ENCODE results near the gene FGFRL1.

Gene FGFRL1

DNA sequence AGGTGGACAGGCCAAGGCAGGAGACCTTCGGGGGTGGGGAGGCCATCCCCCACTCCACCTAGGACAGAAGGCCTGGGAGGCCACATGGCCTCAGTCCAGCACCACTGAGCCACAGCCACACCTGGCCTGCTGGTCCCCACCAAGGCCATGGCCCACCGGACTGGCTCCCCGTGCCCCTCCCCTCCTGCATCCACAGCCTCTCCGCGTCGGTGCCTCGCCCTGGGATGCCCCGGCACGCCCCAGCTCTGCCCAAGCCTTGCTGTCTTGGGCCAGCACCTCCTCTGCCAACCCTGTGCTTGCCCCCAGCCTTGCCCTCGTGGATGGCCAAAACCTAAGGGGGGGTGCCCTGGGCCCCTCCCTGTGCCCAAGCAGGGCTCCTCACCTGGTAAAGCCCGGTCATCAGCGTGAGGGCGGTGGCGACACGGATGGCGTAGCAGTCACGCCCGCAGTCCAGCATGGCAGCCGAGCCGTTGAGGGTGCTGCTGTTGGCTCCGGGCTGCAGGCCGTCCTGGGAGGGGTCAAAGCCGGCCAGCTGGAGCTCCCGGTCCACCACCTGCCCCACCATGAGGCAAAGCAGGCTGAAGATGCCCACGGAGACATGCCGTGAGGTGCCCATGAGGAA lies 20.6 kb upstream of the FGFRL1 start:
- no peak overlapping the region for H3K9ac ChIP-seq (ENCODE audit: low read depth, low read length)
- peaks cover 9% of the 10 kb centered on the region for H3K27me3 ChIP-seq (ENCODE audit: control insufficient read depth, insufficient read depth, low read length)
- no peak overlapping the region for H3K4me3 ChIP-seq (ENCODE audit: low read depth, low read length)
- no peaks in the 10 kb centered on the region for H3K9me3 ChIP-seq (ENCODE audit: control insufficient read depth, insufficient read depth, low read length)
- H3K4me1 ChIP-seq (ENCODE audit: control insufficient read depth, insufficient read depth, low read length): peaks cover 3% of the 10 kb centered on the region
- H3K36me3 ChIP-seq (ENCODE audit: control insufficient read depth, insufficient read depth, low read length): peaks cover 3% of the 10 kb centered on the region

DNA sequence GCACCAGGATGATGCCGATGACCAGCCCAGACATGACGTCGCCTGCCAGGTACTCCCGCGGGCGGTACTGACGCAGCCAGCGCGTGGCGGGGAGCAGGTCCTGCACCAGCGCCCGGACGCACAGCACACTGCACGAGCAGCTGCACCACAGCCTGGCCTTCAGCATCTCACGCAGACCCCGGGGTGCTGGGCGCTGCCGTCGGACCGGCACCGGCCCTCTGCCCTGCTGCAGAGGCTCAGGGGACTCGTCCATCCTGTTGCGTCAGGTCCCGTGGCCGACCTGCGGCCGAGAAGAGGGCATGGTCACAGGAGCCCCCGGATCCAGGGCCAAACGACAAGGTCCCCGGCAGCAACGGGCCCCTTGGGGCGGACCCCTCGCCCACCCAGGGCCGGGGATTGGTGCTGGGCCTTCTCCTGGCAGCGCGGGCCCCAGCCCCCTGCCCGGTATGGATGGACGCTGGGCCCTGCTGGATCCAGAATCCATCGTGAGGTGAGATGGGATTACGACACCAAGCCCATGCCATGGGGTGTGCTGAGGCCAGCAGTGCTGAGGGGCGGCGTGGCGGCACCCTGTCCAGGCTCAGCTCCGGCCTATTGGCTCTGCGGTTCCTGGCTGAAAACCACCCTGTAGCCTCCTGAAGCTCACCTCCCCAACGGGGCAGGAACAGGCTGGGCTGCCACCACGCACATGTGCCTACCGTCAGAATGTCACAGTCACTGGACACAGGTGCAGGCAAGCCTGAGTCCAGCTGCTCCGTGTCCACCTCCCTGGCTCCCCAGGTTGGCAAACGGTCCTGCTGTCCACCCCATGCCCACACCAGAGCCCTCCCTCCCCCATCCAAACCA lies 19.8 kb upstream of the FGFRL1 start:
- Histone ChIP-seq H3K9me3 (ENCODE audit: control insufficient read depth, insufficient read depth, low read length) (no peaks in the 10 kb centered on the region), H3K4me3 (ENCODE audit: low read depth, low read length) (no peak overlapping the region), H3K4me1 (ENCODE audit: control insufficient read depth, insufficient read depth, low read length) (no peaks in the 10 kb centered on the region), H3K36me3 (ENCODE audit: control insufficient read depth, insufficient read depth, low read length) (peaks cover 3% of the 10 kb centered on the region), H3K9ac (ENCODE audit: low read depth, low read length) (no peak overlapping the region), H3K27me3 (ENCODE audit: control insufficient read depth, insufficient read depth, low read length) (peaks cover 9% of the 10 kb centered on the region)

DNA sequence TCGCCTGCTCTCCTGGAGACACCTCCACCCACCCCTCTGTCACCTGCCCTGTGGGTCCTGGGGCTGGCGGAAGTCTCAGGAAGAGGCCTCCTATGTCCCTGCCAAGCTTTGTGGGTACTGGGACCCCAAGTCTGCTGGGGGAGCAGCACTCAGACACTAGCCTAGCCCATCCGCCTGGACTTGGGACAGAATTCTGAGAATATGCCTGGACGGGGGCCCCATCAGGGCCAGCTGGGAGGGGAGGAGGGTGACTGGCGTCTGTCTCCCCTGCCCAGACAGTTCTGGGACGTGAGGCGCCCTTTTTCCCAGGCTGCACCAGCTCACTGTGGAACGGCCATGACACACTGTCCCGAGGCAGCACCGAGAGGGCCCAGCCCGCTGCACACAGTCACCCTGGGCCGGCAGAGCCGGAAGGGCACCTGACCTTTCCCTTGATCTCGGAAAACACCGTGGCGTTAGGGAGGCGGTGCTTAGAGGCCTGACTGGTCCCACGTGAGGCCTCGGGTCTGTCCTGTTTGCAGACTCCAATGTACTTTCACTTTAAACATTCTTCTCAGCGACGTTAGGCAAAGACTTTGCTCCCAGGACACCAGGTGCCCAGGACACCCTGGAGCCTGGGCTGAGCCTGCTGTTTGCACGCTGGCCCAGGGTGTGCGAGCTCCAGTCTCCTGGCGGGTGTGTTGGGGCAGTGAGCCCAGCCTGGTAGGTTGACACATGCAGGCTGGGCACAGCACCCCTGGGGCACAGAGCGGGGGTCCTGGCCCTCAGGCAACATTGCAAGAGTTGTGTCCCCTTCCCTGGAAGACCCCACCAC lies 18.9 kb upstream of the FGFRL1 start:
- Histone ChIP-seq H3K9ac (ENCODE audit: low read depth, low read length) (no peak overlapping the region), H3K27me3 (ENCODE audit: control insufficient read depth, insufficient read depth, low read length) (peaks cover 15% of the 10 kb centered on the region), H3K36me3 (ENCODE audit: control insufficient read depth, insufficient read depth, low read length) (peaks cover 3% of the 10 kb centered on the region), H3K4me3 (ENCODE audit: low read depth, low read length) (no peak overlapping the region), H3K4me1 (ENCODE audit: control insufficient read depth, insufficient read depth, low read length) (no peaks in the 10 kb centered on the region), H3K9me3 (ENCODE audit: control insufficient read depth, insufficient read depth, low read length) (no peaks in the 10 kb centered on the region)

DNA sequence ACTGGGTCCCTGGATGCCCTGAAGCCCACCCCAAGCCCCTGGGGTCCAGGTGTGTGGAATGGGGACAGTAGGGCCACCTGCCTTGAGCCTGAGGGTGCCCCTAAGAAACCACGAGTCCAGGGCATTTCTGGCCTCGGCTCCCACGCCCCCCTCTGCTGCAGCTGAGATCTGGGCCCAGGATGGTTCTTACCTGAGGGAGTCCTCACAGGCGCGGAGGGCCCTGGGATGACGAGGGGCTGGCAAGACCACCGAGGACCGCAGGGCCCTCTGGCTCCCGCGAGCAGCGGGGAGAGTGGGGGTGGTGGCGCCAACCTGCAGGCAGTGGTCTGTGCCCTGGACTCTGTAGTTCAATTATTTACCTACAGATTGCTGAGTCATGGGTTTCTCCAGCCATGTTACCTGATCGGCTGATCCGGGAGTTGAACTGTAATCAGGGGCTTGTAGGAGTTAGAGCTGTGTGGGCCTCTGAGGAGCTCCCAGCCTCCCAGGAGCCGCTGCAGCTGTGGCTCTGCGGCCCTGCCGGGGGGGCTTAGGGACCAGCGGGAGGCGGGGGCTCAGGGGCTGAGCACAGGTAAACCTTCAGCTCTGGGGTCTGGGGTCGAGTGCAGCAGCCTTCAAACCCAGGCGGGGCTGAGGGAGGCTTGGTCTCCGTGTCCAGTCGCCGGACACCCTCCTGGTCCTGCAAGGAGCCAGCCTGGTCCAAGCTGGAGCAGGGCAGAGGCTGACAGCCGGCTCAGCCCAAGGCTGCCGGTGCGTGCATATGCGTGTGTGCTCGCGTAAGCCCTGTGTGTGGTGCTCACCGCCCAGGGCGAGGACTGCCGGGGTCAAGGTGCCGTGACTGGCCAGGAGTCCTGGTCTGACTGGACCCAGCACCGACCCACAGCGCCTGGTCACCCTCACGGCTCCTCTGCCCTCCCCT lies 18.1 kb upstream of the FGFRL1 start, which contains the start of gene SLC26A1:
SLC26A1 (minus strand) TSS at position 294 of the 919 bp plus-strand sequence. CDS start 1,701 bp downstream, outside the sequence.
- no peaks in the 10 kb centered on the region for H3K4me1 ChIP-seq (ENCODE audit: control insufficient read depth, insufficient read depth, low read length)
- H3K27me3 ChIP-seq (ENCODE audit: control insufficient read depth, insufficient read depth, low read length): peaks cover 21% of the 10 kb centered on the region
- no peak within 1 kb of the TSS for H3K4me3 ChIP-seq (ENCODE audit: low read depth, low read length)
- H3K9ac ChIP-seq (ENCODE audit: low read depth, low read length): no peak within 1 kb of the TSS
- peaks cover 3% of the 10 kb centered on the region for H3K36me3 ChIP-seq (ENCODE audit: control insufficient read depth, insufficient read depth, low read length)
- no peaks in the 10 kb centered on the region for H3K9me3 ChIP-seq (ENCODE audit: control insufficient read depth, insufficient read depth, low read length)

DNA sequence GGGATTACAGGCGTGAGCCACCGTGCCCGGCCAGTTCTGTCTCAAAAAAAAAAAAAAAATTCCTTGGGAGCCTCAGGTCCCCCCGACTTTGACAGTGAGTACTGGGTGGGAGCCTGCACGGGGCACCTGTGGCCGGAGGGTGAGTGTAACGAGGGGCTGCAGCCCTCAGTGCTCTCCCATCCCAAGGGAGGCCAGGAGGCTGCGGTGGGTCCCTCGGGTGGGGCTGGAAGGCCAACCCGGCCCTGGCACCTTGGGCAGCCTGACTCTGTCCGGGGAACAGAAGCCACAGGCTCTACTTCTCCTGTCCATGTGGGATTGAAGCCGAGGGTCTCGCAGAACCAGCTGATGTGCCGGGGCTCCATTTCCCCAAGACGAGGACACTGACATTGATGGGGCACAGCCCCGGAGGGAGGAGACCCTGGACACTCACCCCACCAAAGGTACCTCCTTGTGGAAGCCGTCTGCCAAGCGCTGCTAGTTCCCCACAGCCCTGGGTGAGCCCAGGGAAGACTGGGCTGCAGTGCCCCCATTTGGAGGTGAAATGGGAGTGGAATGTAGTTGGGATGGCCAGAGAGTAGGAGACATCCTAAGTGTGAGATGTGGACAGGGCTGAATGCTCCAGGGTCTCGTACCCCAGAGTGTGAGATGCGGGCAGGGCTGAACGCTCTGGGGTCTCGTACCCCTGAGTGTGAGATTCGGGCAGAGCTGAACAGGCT lies 16.0 kb upstream of the FGFRL1 start:
- Histone ChIP-seq H3K9ac (ENCODE audit: low read depth, low read length) (no peak overlapping the region), H3K4me1 (ENCODE audit: control insufficient read depth, insufficient read depth, low read length) (no peaks in the 10 kb centered on the region), H3K9me3 (ENCODE audit: control insufficient read depth, insufficient read depth, low read length) (no peaks in the 10 kb centered on the region), H3K36me3 (ENCODE audit: control insufficient read depth, insufficient read depth, low read length) (no peaks in the 10 kb centered on the region), H3K4me3 (ENCODE audit: low read depth, low read length) (no peak overlapping the region), H3K27me3 (ENCODE audit: control insufficient read depth, insufficient read depth, low read length) (peaks cover 33% of the 10 kb centered on the region)

DNA sequence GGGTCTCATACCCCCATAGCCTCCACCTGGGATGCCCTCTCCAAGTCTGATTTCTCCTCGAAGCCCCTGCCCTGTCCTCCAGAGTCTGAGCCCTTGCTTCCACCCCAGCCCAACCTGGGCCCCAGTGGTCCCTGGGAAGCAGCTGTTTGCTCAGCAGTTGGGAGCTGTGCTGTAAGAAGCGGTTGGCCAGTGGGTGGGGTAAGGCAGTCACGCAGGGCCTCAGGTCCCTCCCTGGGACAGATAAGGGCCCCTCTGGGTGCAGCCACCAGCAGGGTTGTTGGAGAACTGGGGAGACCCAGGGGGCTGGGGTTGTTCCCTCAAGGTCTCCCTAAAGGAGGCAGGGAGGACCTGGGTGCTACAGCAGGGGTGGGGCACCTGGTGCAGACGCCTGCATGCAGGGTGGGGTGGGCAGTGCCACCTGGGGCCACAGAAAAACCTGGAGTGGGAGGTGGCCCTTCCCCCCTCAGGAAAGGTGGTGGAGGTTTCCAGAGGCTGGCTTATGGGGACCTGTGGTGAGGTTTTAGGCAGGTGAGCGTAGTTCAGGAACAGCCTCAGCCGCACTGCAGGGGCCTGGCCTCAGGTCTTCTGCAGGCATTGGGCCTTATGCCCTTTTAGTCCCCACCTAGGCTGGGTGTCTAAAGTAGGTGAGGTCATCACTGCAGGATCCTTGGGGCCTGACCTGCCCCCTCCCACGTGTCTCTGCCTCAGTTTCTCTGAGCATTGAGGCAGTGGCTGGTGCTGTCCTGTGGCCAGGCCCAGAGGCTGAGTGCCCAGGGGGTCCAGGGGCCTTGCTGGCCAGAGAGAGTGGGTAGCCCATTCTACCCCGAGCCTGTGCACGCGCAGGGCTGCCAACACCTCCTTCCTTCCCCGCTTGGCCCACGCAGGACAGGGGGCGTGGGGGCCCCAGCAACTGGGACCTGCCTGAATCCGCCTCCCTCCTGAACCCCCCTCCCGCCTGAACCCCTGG lies 15.1 kb upstream of the FGFRL1 start:
- no peak overlapping the region for H3K9ac ChIP-seq (ENCODE audit: low read depth, low read length)
- no peaks in the 10 kb centered on the region for H3K4me1 ChIP-seq (ENCODE audit: control insufficient read depth, insufficient read depth, low read length)
- peaks cover 35% of the 10 kb centered on the region for H3K27me3 ChIP-seq (ENCODE audit: control insufficient read depth, insufficient read depth, low read length)
- H3K9me3 ChIP-seq (ENCODE audit: control insufficient read depth, insufficient read depth, low read length): no peaks in the 10 kb centered on the region
- H3K4me3 ChIP-seq (ENCODE audit: low read depth, low read length): no peak overlapping the region
- no peaks in the 10 kb centered on the region for H3K36me3 ChIP-seq (ENCODE audit: control insufficient read depth, insufficient read depth, low read length)

DNA sequence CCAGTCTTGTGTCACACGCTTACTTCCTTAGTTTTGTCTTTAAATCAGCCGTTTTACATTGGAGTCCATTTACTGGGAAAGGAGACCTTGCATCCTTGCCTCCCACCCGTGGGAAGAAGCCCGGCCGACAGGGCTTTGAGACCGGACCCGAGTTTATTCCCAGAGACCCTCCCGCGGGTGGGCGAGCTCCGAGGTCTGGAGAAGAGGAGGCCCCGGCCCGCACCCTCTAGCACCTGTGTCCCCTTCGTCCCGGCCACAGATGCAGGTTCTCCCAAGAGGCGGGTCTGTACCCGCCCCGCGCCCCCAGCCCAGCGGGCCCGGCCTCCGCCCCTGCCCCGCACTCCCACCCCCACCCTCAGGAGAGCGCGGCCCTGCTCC lies 14.4 kb upstream of the FGFRL1 start:
- no peaks in the 10 kb centered on the region for H3K4me1 ChIP-seq (ENCODE audit: control insufficient read depth, insufficient read depth, low read length)
- H3K9me3 ChIP-seq (ENCODE audit: control insufficient read depth, insufficient read depth, low read length): no peaks in the 10 kb centered on the region
- H3K4me3 ChIP-seq (ENCODE audit: low read depth, low read length): no peak overlapping the region
- no peak overlapping the region for H3K9ac ChIP-seq (ENCODE audit: low read depth, low read length)
- peaks cover 41% of the 10 kb centered on the region for H3K27me3 ChIP-seq (ENCODE audit: control insufficient read depth, insufficient read depth, low read length)
- no peaks in the 10 kb centered on the region for H3K36me3 ChIP-seq (ENCODE audit: control insufficient read depth, insufficient read depth, low read length)

DNA sequence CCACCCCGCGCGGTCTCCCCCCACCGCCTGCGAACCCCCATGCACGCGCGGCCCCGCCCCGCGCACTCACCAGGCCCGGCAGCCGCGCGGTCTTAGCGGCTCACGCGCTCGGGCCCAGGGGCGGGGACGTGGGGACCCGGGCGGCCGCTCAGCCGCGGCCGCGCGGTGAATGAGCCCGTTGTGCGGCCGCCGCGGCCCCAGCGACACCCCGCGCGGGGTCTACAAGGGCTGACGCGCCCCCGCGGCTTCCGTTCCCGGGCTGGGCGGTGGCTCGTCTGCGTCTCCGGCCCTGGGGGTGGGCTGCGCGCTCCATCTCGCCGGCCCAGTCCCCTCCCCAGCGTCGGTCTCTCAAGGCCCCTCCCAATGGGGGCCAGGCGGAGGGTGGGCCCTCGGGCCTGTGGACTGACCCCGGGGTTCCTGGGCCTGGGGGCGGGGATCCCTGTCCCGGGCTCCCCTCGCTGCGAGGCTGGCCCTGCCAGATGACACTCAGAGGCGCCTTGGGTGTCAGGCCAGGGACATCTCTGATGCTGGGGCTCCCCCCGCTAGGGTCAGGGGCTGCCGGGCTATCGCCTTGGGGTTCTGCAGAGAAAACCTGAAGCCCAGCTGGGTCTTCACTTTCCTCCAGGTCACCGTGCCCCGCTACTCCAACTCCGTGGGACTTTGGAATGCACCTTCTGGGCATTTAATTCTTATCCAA lies 13.9 kb upstream of the FGFRL1 start:
- Histone ChIP-seq H3K4me3 (ENCODE audit: low read depth, low read length) (no peak overlapping the region), H3K9me3 (ENCODE audit: control insufficient read depth, insufficient read depth, low read length) (no peaks in the 10 kb centered on the region), H3K36me3 (ENCODE audit: control insufficient read depth, insufficient read depth, low read length) (no peaks in the 10 kb centered on the region), H3K9ac (ENCODE audit: low read depth, low read length) (no peak overlapping the region), H3K4me1 (ENCODE audit: control insufficient read depth, insufficient read depth, low read length) (no peaks in the 10 kb centered on the region), H3K27me3 (ENCODE audit: control insufficient read depth, insufficient read depth, low read length) (peaks cover 45% of the 10 kb centered on the region)

DNA sequence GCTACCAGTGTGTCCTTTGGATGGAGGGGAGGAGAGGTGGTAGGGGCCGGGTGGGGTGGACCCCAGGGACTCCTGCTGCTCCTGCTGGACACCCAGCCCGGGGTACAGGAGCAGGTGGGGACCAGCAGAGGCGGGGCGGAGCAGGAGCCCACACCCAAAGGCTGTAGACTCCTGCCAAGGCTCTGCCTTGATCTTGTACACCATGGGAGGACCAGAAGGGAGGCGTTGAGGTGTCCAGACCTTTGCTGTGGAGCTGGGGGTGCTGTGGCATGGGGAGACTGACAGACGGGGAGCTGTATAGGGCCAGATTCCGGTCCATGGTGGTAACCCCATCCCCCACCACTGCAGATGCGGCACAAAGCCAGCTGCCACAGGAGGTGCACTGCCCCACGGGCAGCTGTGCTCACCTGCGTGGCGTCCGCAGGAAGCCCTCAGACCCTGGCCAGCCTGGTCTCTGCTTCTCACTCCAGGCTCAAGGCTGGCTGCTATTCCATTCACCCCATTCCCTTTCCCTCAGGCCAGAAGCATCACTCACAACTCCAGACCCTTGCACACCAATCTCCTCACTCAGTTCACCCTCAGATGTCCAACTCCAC lies 13.2 kb upstream of the FGFRL1 start:
- H3K9me3 ChIP-seq (ENCODE audit: control insufficient read depth, insufficient read depth, low read length): no peaks in the 10 kb centered on the region
- no peak overlapping the region for H3K9ac ChIP-seq (ENCODE audit: low read depth, low read length)
- H3K27me3 ChIP-seq (ENCODE audit: control insufficient read depth, insufficient read depth, low read length): peaks cover 48% of the 10 kb centered on the region
- no peaks in the 10 kb centered on the region for H3K36me3 ChIP-seq (ENCODE audit: control insufficient read depth, insufficient read depth, low read length)
- no peaks in the 10 kb centered on the region for H3K4me1 ChIP-seq (ENCODE audit: control insufficient read depth, insufficient read depth, low read length)
- H3K4me3 ChIP-seq (ENCODE audit: low read depth, low read length): no peak overlapping the region

Data from iPS-15b (cell line).